ENCODE measurements around the gene COMMD6. TPM values are rescaled to one million over a fixed set of nuclear protein-coding genes. Genes with fewer than 3 reads are reported as not detected.

The COMMD6 gene
- total RNA-seq, 1 experiment from 2014 or later: 104 TPM

- no peaks in the 10 kb centered on the region for H3K36me3 ChIP-seq (ENCODE audit: control insufficient read depth, insufficient read depth, low read length)
- no peaks in the 10 kb centered on the region for H3K9me3 Mint-ChIP-seq (ENCODE audit: unreplicated experiment)
- no peak overlapping the region for H3K27ac Mint-ChIP-seq (ENCODE audit: unreplicated experiment)
- intact Hi-C loops (cut with micrococcal nuclease; ENCODE audit: unreplicated experiment): no loop called here
- H3K9me3 ChIP-seq: no peaks in the 10 kb centered on the region
- TF ChIP-seq, protein P1, sequence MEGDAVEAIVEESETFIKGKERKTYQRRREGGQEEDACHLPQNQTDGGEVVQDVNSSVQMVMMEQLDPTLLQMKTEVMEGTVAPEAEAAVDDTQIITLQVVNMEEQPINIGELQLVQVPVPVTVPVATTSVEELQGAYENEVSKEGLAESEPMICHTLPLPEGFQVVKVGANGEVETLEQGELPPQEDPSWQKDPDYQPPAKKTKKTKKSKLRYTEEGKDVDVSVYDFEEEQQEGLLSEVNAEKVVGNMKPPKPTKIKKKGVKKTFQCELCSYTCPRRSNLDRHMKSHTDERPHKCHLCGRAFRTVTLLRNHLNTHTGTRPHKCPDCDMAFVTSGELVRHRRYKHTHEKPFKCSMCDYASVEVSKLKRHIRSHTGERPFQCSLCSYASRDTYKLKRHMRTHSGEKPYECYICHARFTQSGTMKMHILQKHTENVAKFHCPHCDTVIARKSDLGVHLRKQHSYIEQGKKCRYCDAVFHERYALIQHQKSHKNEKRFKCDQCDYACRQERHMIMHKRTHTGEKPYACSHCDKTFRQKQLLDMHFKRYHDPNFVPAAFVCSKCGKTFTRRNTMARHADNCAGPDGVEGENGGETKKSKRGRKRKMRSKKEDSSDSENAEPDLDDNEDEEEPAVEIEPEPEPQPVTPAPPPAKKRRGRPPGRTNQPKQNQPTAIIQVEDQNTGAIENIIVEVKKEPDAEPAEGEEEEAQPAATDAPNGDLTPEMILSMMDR (IDR thresholded peaks at IDR 0.05; ENCODE audit: insufficient read depth in 1 of 2, low read depth in 1 of 2, low read length in 1 of 2, severe bottlenecking in 1 of 2, unreplicated experiment in 1 of 2): no peak
- ChIA-PET CTCF (no interaction called here), POLR2A (no interaction called here)
- H3K27me3 Mint-ChIP-seq (ENCODE audit: insufficient read depth, unreplicated experiment): peaks cover 3% of the 10 kb centered on the region
- no peaks in the 10 kb centered on the region for H3K4me1 ChIP-seq
- H3K27me3 ChIP-seq (replicated peaks; ENCODE audit: control insufficient read depth, insufficient read depth, low read length): no peaks in the 10 kb centered on the region
- DNase-seq: no peak
- H3K4me1 Mint-ChIP-seq (ENCODE audit: low read depth, unreplicated experiment): no peaks in the 10 kb centered on the region
- no peak overlapping the region for H3K4me3 Mint-ChIP-seq (ENCODE audit: unreplicated experiment)
- no peaks in the 10 kb centered on the region for H3K36me3 Mint-ChIP-seq (ENCODE audit: insufficient read depth, unreplicated experiment)
- BruUV-seq (replicated peaks): no TSS peak
- no peak overlapping the region for H3K4me3 ChIP-seq (ENCODE audit: low read depth, low read length)
Observed at GRCh38 chr13:75495938-75496337, 41.7 kb downstream of the COMMD6 start.

GRCh38 chr13:75494491-75494890 is 43.1 kb downstream of the COMMD6 start:
- Histone ChIP-seq H3K36me3 (ENCODE audit: control insufficient read depth, insufficient read depth, low read length) (no peaks in the 10 kb centered on the region), H3K27me3 (replicated peaks; ENCODE audit: control insufficient read depth, insufficient read depth, low read length) (no peaks in the 10 kb centered on the region), H3K9me3 (no peaks in the 10 kb centered on the region), H3K4me1 (no peaks in the 10 kb centered on the region), H3K4me3 (ENCODE audit: low read depth, low read length) (no peak overlapping the region)
- DNase-seq: no peak
- Mint-ChIP-seq H3K4me1 (ENCODE audit: low read depth, unreplicated experiment) (no peaks in the 10 kb centered on the region), H3K27me3 (ENCODE audit: insufficient read depth, unreplicated experiment) (peaks cover 3% of the 10 kb centered on the region), H3K9me3 (ENCODE audit: unreplicated experiment) (no peaks in the 10 kb centered on the region), H3K4me3 (ENCODE audit: unreplicated experiment) (no peak overlapping the region), H3K27ac (ENCODE audit: unreplicated experiment) (no peak overlapping the region), H3K36me3 (ENCODE audit: insufficient read depth, unreplicated experiment) (no peaks in the 10 kb centered on the region)
- intact Hi-C loops (cut with micrococcal nuclease; ENCODE audit: unreplicated experiment): no loop called here
- ChIA-PET CTCF (no interaction called here), POLR2A (no interaction called here)
- BruUV-seq (replicated peaks): no TSS peak
- TF ChIP-seq, protein P1 (IDR thresholded peaks at IDR 0.05; ENCODE audit: insufficient read depth in 1 of 2, low read depth in 1 of 2, low read length in 1 of 2, severe bottlenecking in 1 of 2, unreplicated experiment in 1 of 2): no peak

DNA sequence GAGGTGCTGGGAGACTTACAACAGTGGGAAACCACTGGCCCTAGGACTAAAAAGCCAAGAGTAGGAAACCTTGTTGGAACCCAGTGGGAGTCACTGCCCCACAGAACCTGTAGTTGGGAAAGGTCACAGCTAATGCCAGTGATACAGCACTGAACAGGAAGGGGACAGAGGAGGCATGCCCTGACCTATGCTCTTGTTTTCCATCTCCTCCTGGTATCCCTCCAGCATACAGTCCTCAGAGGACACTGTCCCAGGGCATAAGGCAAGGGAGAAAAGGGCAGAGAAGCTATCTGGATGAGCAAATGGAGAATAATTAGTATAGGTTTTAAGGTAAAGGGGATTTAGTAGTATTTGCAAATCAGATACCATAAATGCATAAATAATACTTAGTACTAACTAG is 44.5 kb downstream of the COMMD6 start:
- Mint-ChIP-seq H3K9me3 (ENCODE audit: unreplicated experiment) (no peaks in the 10 kb centered on the region), H3K36me3 (ENCODE audit: insufficient read depth, unreplicated experiment) (no peaks in the 10 kb centered on the region), H3K4me1 (ENCODE audit: low read depth, unreplicated experiment) (no peaks in the 10 kb centered on the region), H3K27ac (ENCODE audit: unreplicated experiment) (no peak overlapping the region), H3K27me3 (ENCODE audit: insufficient read depth, unreplicated experiment) (no peaks in the 10 kb centered on the region), H3K4me3 (ENCODE audit: unreplicated experiment) (no peak overlapping the region)
- Histone ChIP-seq H3K4me3 (ENCODE audit: low read depth, low read length) (no peak overlapping the region), H3K36me3 (ENCODE audit: control insufficient read depth, insufficient read depth, low read length) (no peaks in the 10 kb centered on the region), H3K27me3 (replicated peaks; ENCODE audit: control insufficient read depth, insufficient read depth, low read length) (no peaks in the 10 kb centered on the region), H3K4me1 (no peaks in the 10 kb centered on the region), H3K9me3 (no peaks in the 10 kb centered on the region)
- TF ChIP-seq, protein P1 (IDR thresholded peaks at IDR 0.05; ENCODE audit: insufficient read depth in 1 of 2, low read depth in 1 of 2, low read length in 1 of 2, severe bottlenecking in 1 of 2, unreplicated experiment in 1 of 2): no peak
- no peak for DNase-seq
- ChIA-PET POLR2A (no interaction called here), CTCF (no interaction called here)
- intact Hi-C loops (cut with micrococcal nuclease; ENCODE audit: unreplicated experiment): no loop called here
- no TSS peak for BruUV-seq (replicated peaks)

Measured in Caco-2 (cell line).